NCI-H2081 (cell line): ENCODE measurements around the gene GNG4.

Experiments used
- DNase-seq, 2 experiments: peaks; one replicate each; lab custom pipeline; 2025; lab: John Stamatoyannopoulos, UW

GNG4 gene

GRCh38 chr1:235533476-235534168, 116.0 kb downstream of the GNG4 start:
- DNase-seq: no peak

- DNase-seq: no peak
These were observed 117.2 kb downstream of the GNG4 start for GRCh38 chr1:235532360-235532759.

GRCh38 chr1:235527196-235527814, 122.3 kb downstream of the GNG4 start:
- DNase-seq: no peak

GRCh38 chr1:235525314-235525713, 124.3 kb downstream of the GNG4 start:
- no peak for DNase-seq

GRCh38 chr1:235516862-235517446, 132.6 kb downstream of the GNG4 start:
- no peak for DNase-seq

GRCh38 chr1:235515844-235516512, 133.6 kb downstream of the GNG4 start:
- no peak for DNase-seq

GRCh38 chr1:235513495-235514366, 135.9 kb downstream of the GNG4 start:
- DNase-seq: peak; percentile 84 to 85

- no peak for DNase-seq
These were observed 137.9 kb downstream of the GNG4 start for GRCh38 chr1:235511470-235512240.

GRCh38 chr1:235510823-235511222, 138.8 kb downstream of the GNG4 start:
- DNase-seq: no peak

- no peak for DNase-seq
These were observed 142.0 kb downstream of the GNG4 start for GRCh38 chr1:235507623-235508022.

GRCh38 chr1:235504494-235505222, 144.9 kb downstream of the GNG4 start:
- peak; percentile 99 to 100 for DNase-seq

GRCh38 chr1:235504122-235504493, 145.5 kb downstream of the GNG4 start, which contains the start of gene B3GALNT2:
B3GALNT2 (minus strand) TSS chr1:235504452; CDS start chr1:235504252, 200 bp downstream.
- DNase-seq: no peak

GRCh38 chr1:235503403-235504121, 146.0 kb downstream of the GNG4 start:
- peak; percentile 67 to 81 for DNase-seq

- no peak for DNase-seq
These were observed 146.8 kb downstream of the GNG4 start for GRCh38 chr1:235502601-235503402.

GRCh38 chr1:235500971-235501540, 148.5 kb downstream of the GNG4 start:
- no peak for DNase-seq
